Frontal cortex (tissue), 4 donors: ENCODE data around the gene PMFBP1. TPM values are rescaled to one million over a fixed set of nuclear protein-coding genes. Genes with fewer than 3 reads are reported as not detected.

Source experiments
- DNase-seq, 2 donors: peaks; one replicate each; pipeline ENCODE4 v3.0.0; 2012; ENCODE audit warnings: low spot score in 2 of 2
- FAIRE-seq: peaks from 2 replicates; lab custom pipeline; 2012; peaks lifted over from hg19 to GRCh38; lab: Jason Lieb, UNC
- total RNA-seq: library from RNA; depleted of rRNA; stranded (reverse); fragments of >200 nt; gene quantifications from one replicate; pipeline ENCODE4 v1.2.3, GENCODE V29; 2014
- donor health status: control.
- donor health status: control.
- donor health status: control.

PMFBP1 gene, protein sequence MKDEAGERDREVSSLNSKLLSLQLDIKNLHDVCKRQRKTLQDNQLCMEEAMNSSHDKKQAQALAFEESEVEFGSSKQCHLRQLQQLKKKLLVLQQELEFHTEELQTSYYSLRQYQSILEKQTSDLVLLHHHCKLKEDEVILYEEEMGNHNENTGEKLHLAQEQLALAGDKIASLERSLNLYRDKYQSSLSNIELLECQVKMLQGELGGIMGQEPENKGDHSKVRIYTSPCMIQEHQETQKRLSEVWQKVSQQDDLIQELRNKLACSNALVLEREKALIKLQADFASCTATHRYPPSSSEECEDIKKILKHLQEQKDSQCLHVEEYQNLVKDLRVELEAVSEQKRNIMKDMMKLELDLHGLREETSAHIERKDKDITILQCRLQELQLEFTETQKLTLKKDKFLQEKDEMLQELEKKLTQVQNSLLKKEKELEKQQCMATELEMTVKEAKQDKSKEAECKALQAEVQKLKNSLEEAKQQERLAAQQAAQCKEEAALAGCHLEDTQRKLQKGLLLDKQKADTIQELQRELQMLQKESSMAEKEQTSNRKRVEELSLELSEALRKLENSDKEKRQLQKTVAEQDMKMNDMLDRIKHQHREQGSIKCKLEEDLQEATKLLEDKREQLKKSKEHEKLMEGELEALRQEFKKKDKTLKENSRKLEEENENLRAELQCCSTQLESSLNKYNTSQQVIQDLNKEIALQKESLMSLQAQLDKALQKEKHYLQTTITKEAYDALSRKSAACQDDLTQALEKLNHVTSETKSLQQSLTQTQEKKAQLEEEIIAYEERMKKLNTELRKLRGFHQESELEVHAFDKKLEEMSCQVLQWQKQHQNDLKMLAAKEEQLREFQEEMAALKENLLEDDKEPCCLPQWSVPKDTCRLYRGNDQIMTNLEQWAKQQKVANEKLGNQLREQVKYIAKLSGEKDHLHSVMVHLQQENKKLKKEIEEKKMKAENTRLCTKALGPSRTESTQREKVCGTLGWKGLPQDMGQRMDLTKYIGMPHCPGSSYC
- total RNA-seq = 0.41 TPM

DNA sequence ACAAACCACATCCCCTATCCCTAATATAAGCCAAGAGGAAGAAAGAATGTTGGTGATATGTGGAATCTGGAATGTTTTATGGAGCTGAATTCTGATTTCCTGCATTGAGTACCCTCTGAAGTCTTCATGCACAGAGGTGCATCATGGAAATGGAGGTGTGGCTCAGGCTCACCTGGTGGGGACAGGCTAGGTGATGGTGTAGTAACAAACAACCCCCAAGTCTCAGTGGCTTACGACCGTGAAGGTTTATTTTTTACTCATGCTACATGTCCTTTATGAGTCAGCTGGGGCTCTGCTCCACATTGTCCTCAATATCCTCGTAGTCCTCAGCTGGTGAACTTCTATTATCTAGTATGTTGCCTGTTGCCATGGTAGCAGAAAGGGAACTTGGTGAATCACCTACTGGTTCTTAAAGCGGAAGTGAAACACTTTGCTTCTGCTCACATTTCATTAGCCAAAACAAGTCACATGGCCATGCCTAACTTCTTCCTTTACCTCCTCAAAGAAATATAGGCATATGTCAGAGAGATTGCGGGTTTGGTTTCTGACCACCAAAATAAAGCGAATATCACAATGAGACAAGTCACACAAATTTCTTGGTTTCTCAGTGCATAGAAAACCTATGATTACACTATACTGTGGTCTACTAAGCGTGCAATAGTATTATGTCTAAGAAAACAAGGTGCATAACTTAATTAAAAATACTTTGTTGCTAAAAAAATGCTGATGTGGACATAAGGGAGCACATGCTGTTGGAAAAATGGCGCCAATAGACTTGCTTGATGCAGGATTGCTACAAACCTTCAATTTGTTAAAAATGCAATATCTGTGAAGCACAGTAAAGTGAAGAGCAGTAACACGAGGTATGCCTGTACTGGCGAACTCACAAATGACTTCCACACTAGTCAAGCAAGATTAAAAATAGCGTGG is at the start of gene PMFBP1:
Gene PMFBP1 (minus strand): TSS at position 51 of the 930 bp plus-strand sequence. CDS start 947 bp downstream, outside the sequence.
- FAIRE-seq = no peak
- peak in 1 of 2 donors; percentile 11 for DNase-seq

DNA sequence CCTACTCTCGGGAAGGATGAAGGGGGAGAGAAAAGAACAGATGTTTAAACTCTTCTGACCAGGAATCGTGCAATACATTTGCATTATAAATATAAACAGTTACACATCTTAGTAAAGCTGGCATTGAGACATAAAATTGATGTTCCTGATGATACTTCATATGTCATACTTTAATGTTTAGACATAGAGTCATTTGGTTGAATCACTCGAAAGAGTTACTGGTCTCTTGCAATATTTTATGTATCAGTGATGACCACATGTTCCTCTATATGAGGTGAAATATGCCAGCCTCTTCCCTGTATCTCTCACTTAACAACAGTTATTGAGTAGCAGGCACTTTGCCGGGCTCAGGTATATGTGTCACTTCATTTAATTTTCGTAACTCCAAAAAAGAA is 49.7 kb upstream of the PMFBP1 start:
- FAIRE-seq (no peak), DNase-seq (no peak)

DNA sequence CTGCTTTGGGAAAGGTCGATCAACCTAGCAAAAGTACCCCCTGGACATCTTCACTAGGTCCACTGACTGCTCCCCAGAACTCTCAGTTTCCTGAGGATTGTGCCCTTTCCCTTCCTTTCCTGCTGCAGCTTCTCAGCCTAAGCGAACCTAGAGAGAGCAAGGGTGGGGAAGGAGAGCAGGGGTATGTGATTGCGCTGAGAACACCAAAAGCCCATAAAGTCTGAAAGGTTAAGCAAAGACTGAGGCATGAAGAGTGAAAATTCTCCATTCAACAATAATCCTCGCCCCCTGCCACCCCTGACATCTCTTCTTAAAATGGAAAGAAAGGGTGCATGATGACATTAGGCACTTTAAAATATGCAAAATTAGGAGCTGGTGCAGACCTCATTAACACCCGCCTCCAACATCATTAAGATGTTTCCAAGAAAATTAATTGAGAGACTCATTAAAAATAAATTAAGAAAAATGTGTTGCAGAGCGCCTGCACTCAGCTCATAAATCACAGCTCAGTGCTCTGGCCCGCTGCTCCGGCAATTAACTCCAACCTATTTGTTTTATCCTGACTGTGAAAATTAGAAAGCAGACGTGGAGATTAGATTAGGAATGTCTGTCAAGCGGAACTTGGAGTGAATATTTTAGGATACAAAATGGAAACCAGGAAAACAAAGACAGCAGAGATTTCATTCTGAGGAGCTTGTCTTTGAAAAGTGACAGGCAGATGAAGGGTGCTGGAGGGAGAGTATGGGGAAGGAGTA is 49.1 kb upstream of the PMFBP1 start:
- FAIRE-seq = no peak

DNA sequence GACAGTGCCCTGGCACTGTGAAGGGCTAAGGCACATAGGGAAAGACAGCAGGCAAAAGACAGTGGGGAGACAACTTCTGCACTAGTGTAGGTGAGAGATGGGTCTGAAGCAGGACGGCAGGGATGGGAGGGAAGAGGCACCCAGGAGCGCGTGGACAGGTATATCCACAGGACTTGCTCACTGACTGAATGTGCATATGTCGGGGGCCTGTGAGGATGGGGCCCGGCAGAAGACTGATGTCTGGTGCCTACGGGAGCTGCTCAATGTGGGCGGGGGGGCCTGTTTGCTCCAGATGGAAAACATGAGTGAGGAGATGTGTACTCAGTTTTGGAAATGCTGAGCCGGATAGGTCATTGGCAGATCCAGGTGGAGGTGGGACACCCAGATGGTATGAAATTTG is 47.3 kb upstream of the PMFBP1 start:
- no peak for DNase-seq
- no peak for FAIRE-seq

More for the DNA sequence above, 49.1 kb upstream of the PMFBP1 start:
- DNase-seq = no peak

DNA sequence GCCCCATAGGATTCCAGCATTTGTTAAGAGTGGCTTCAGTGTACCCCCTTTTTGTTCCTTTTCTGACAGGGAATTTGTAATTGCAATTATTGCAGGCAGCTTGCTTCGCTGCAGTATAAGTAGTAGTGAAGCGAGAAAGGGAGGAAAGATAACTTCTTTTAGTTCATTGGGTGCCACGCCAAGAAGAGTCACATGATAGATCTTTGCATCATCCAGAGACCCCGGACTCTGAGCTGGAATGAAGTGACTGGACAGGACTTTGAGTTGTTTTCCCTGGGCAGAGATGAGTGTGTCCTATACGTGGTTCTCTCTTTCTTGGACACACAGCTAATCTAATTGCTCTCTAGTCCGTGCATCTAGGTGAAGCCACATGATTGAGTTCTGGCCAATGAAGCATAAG is 44.8 kb upstream of the PMFBP1 start:
- DNase-seq (no peak), FAIRE-seq (no peak)

DNA sequence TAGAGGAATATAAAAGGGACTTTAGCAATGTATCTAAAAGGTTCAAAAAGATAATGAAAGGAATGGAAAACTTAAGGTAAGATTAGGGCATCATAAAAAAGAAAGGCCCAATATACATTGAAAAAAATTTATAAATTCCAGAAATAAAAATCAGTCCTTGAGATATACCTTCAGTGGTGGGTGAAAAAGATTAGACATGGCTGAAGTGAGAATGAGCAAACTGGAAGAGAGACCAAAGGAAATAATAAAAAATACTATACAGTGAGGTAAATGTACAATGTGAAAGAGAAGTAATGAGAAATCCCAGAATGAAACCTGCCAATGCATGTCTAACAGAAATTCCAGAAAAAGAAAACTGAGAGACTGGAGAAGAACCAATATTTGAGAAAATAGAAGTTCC is 42.9 kb upstream of the PMFBP1 start:
- FAIRE-seq = no peak
- DNase-seq = no peak

DNA sequence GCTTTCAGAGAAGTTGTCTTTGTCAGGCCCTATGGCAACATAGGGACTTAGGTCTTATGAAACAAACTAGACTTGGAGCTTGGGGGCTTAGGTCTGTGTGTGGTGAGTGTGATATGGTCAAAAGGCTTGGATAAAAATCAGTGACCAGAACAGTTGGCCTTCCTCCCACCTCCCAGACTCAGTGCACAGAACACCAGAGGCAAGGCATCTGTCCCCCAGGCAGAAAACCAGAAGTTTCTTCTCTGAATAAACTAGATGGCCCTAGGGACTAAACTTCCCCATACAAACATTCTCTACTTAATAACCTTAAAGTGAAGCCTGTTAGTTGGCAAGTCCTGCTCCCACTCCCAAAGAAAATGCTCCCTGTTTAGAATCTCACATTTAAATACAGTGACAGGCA is 39.2 kb upstream of the PMFBP1 start:
- no peak for DNase-seq
- no peak for FAIRE-seq

DNA sequence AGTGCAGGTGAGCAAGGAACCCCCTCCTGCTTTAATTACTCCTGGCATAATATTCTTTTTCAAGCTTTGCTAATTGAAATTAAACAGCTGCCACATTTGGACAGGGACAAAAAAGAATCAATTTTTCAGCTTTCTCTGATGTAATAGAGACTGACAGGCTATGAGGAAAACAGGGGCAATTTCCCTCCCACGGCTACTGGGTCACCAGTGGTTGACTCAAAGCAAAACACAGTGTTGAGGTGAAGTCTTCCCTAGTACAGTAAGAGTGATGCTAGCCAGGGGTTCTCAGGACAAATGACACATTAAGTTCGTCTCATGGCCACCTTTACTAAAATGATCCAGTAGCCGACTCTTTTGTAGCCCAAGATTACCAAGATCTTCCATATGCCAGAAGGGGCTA is 38.6 kb upstream of the PMFBP1 start:
- FAIRE-seq = no peak
- no peak for DNase-seq

DNA sequence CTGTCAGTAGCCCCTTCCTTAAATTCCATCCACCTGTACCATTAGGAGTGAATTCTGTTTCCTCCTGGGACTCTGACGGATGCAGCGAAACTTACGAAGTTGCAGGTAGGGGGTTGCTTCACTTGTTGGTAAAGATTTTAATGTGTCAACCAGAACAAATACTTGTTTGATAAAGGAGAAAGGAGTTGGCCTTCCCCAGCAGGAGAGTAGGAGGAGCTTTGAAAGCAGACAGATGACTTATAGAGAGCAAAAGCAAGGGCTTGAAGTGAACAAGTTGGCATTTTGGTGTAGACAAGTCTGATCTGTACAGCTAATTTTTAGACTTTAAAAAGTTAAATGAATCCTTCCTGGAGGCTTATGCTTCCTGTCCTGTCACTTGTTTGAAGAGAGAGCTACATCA is 38.1 kb upstream of the PMFBP1 start:
- no peak for FAIRE-seq

DNA sequence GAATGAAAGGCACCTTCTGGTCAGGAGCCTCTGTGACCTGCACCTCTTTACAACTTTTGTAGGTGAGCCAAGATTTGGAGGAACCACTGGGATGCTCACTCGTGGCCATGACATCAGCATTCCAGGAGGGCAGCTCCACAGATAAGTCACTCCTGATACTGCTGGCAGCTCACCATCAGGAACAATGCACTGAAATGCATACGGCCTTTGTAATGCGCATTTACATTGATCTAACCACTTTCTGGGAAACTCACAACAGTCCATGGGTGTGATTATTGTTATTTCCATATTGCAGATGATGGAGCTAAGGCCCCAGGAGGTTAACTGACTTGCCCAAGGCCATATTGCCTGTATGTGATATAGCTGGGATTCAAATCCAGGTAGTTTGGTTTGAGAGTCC is 34.3 kb upstream of the PMFBP1 start:
- DNase-seq = no peak
- no peak for FAIRE-seq

More for the DNA sequence above, 38.1 kb upstream of the PMFBP1 start:
- no peak for DNase-seq

DNA sequence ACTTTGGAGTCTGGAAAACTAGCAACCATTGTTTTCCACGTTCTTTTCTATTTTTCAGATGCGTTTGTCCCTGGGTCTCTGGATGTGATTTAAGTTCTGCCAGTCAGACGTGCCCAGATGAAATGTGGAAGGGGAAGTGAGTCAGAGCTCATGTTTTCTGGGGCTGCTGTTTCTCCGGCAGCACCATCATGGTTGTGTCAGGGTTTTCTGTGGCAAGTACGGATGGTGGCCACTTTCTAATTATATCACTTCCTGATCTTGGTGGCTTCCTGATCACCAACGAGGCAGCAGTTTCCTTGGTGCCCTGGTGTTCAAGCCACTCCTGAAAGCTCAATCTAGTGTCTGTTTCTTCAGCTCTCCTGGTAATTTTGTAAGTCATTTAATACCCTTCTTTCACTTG is 31.4 kb upstream of the PMFBP1 start:
- FAIRE-seq (no peak), DNase-seq (no peak)

DNA sequence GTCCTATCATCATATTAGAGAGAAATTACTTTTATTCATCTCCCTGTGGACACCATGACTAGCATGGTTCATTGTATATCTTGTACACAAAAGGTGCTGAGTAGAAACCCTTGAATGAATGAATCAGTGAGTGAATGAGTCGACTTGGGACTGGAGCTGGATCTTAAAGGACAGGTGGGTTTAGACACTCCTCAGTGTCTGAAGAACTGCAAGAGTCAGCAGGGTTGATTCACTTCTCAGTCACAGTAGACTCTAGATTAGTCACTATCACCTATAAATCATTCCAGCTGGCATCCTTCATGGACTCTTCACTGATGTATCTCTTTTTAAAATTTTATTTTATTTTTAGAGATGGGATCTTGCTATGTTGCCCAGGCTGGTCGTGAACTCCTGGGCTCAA is 30.1 kb upstream of the PMFBP1 start:
- no peak for FAIRE-seq
- DNase-seq = no peak

DNA sequence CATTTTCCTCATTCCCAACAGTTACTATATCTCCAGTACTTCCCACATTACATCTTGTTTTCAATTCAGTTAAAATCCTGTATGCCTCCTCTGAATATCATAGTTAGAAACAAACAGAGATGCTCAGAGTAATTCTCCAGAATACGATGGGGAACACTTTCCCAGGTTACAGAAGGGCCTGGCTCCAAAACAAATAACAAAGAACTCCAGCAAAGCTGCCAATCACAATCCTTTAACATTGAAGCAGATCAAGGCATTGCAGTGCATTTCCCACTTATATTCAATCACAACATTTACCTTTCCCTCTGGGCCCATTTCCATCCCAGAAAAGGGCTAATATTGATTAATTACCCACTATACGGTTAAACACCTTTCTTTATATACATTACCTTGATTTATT is 29.4 kb upstream of the PMFBP1 start:
- no peak for FAIRE-seq

DNA sequence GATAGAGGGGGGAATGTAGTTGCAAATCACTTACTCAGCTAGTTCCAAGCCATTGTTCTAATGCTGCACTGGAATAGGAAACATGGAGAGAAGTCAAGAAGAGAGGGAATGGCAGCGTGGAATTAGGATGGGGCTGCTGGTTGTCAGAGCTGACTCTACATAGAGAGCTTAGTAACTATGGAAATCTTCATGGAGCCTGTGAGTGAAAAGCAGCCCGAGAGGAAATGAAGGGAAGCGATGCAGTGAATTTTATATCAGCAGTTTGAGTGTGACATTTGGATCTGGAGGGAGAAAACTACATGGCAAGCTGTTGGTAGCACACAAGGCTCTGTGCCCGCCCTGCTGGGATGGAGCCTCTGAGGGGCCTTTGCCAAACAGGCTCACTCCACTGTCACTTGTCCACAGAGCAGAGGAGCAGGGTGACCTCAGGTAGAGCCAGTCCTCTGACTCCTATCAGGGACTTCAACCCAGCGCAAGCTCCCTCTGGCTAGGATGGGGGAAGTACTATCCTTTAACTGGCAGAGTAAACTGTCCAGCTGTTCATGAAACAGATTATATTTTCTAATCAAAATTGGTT is 27.9 kb upstream of the PMFBP1 start:
- FAIRE-seq = no peak
- DNase-seq = no peak

More for the DNA sequence above, 29.4 kb upstream of the PMFBP1 start:
- no peak for DNase-seq

DNA sequence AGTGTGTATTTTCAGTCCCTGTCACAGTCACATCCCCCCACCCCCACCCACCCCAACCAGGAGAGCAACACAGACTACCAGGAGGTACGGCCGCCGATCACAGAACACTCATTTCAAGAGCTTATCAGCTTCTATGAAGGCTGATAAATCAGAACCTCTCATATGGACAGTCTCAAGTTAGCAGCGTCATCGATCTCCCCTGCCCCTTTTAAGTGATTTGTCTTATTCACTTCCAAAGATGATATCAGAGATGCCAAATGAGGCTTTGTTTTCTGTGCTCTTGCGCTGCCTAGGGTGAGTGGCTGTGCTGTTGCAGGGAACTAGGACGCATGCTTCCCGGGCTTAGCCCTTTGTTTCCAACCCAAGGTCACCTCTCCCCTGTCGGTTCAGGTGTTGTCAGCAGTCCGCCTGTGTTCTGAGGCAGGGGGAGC is 26.8 kb upstream of the PMFBP1 start:
- no peak for DNase-seq
- no peak for FAIRE-seq

DNA sequence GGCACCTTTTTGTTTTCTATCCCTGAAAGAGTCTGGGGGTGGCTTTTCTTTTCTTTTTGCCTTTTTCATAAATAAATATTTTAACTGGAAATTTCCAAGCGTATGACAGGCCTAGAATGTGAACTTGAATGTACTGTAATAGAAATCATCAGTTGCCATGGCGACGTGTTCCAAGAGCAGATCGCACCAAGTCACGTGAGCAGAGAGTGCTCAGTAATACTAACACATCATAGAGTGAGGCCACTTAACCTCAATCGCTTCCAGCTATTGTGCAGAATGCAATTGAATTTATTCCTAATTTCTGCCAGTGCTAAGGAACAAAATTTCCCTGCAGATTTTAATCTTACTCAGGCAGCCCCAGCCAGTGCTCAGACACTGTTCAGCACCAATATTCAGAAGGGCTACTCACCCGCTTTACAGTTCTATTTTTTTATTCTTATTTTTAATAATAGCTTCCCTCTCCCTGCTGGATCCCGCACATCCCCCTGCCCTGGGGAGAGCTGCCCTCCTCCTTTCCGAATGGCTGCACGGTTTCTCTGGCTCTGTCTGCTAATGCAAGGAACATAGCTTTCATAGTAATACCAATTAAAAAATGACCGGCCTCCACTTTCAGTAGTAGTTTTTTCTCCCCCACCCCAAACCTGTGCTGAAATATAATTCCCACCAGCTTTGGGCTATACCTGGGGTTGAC is 26.2 kb upstream of the PMFBP1 start:
- FAIRE-seq = no peak
- peak; percentile 18 to 61 for DNase-seq

DNA sequence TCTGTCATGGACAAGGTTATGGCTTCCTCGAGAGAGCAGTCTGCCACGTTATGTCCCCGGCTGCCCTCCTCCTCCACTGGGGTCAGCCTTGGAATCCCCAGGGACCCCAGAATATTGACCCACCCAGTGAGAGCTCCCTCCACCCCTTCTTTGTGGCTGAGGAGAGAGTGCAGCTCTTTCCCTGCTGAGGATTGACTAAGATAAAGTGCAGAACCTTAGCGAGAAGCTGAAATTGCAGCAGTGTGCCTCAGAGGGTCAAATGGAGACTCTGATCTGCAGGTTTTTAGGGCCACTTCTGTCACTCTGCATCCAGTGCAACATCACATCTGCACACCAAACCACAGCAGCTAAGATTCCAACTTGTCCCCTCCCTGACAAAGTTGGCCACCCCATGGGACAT is 25.6 kb upstream of the PMFBP1 start:
- DNase-seq = no peak
- FAIRE-seq = no peak

DNA sequence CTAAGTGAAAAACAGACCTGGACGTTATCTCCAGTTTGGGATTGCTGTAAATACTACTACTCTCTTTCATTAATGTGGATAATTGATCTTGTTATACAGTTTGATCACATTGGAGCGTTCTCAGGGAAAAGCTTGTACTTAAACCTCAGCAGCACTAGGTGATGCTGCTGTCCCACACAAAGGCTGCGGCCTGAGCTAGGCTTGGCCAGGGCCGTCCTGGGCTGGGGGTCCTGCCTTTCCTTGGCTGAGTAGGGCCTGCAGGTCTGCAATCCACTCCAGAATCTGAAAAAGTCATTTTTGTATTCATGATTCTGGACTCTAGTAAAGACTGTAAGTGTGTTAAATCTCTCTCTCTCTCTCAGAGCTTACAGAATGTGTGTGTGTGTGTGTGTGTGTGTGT is 23.7 kb upstream of the PMFBP1 start:
- DNase-seq = no peak
- no peak for FAIRE-seq
